ENCODE results near the gene GAPDH.

GAPDH gene

DNA sequence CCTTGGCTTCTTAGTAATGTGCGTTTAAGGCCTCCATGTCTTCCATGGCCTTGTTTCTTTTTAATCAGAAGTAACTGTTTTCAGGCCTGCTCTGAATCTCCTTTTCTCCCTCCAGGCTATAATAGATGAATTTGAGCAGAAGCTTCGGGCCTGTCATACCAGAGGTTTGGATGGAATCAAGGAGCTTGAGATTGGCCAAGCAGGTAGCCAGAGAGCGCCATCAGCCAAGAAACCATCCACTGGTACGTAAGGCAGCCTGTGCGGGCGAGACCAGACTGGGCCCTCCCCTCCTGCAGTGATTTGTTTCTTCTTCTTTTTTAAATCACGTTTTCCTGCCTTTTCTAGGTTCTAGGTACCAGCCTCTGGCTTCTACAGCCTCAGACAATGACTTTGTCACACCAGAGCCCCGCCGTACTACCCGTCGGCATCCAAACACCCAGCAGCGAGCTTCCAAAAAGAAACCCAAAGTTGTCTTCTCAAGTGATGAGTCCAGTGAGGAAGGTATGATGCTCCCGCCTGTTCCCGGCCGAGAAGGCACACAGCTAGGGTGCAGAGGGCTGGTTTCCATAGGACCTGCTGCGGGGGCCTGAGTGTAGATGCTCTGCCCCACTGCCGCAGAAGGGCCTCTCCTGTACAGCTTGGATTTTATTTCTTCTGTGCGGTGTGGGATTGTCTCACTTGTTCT is 3.6 kb upstream of the GAPDH start:
- DNase-seq = no peak

- DNase-seq = peak; percentile 86
Measured at GRCh38 chr12:6532051-6532926, 2.0 kb upstream of the GAPDH start.

DNA sequence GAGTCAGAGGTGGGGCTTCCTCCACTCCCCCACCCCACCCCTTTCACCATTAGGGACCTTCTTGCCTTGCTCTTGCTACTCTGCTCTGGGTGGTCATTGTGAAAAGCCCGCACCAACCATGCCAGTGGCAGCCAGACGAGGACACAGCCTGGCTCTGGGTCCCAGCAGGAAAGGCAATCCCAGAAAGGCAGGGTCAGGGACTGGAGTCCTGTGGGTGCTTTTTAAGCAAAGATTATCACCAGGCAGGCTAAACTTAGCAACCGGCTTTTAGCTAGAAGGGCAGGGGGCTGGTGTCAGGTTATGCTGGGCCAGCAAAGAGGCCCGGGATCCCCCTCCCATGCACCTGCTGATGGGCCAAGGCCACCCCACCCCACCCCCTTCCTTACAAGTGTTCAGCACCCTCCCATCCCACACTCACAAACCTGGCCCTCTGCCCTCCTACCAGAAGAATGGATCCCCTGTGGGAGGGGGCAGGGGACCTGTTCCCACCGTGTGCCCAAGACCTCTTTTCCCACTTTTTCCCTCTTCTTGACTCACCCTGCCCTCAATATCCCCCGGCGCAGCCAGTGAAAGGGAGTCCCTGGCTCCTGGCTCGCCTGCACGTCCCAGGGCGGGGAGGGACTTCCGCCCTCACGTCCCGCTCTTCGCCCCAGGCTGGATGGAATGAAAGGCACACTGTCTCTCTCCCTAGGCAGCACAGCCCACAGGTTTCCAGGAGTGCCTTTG is 1.2 kb upstream of the GAPDH start:
- peak; percentile 76 for DNase-seq

- no peak for DNase-seq
Measured at GRCh38 chr12:6533653-6533922, 729 bp upstream of the GAPDH start.

DNA sequence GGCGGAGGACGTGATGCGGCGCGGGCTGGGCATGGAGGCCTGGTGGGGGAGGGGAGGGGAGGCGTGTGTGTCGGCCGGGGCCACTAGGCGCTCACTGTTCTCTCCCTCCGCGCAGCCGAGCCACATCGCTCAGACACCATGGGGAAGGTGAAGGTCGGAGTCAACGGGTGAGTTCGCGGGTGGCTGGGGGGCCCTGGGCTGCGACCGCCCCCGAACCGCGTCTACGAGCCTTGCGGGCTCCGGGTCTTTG is 303 bp downstream of the GAPDH start:
- no peak for DNase-seq

DNA sequence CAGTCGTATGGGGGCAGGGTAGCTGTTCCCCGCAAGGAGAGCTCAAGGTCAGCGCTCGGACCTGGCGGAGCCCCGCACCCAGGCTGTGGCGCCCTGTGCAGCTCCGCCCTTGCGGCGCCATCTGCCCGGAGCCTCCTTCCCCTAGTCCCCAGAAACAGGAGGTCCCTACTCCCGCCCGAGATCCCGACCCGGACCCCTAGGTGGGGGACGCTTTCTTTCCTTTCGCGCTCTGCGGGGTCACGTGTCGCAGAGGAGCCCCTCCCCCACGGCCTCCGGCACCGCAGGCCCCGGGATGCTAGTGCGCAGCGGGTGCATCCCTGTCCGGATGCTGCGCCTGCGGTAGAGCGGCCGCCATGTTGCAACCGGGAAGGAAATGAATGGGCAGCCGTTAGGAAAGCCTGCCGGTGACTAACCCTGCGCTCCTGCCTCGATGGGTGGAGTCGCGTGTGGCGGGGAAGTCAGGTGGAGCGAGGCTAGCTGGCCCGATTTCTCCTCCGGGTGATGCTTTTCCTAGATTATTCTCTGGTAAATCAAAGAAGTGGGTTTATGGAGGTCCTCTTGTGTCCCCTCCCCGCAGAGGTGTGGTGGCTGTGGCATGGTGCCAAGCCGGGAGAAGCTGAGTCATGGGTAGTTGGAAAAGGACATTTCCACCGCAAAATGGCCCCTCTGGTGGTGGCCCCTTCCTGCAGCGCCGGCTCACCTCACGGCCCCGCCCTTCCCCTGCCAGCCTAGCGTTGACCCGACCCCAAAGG is 804 bp downstream of the GAPDH start:
- peak; percentile 78 for DNase-seq

DNA sequence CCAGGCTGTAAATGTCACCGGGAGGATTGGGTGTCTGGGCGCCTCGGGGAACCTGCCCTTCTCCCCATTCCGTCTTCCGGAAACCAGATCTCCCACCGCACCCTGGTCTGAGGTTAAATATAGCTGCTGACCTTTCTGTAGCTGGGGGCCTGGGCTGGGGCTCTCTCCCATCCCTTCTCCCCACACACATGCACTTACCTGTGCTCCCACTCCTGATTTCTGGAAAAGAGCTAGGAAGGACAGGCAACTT is 1.3 kb downstream of the GAPDH start:
- no peak for DNase-seq

GRCh38 chr12:6535960-6536847 is 1.9 kb downstream of the GAPDH start:
- no peak for DNase-seq

- no peak for DNase-seq
Measured at GRCh38 chr12:6536894-6537579, 2.7 kb downstream of the GAPDH start.

- peak; percentile 38 for DNase-seq
Measured at GRCh38 chr12:6537580-6538419, 3.5 kb downstream of the GAPDH start.

GRCh38 chr12:6538420-6539313 is 4.3 kb downstream of the GAPDH start:
- no peak for DNase-seq

DNA sequence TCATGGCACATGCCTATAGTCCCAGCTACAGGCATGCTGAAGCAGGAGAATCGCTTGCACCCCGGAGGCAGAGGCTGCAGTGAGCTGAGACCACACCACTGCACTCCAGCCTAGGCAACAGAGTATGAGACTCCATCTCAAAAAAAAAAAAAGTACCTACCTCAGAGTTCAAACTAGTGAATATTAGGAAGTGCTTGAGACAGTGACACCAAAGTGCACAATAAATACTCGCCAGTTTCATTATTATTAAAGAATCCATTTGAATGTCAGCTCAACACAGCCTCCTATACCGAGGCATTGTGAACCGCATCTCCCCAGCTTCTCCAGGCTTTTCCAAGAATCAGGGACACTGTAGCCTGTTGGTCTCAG is 5.0 kb downstream of the GAPDH start:
- DNase-seq = no peak

- no peak for DNase-seq
Measured at GRCh38 chr12:6539707-6540134, 5.4 kb downstream of the GAPDH start.

DNA sequence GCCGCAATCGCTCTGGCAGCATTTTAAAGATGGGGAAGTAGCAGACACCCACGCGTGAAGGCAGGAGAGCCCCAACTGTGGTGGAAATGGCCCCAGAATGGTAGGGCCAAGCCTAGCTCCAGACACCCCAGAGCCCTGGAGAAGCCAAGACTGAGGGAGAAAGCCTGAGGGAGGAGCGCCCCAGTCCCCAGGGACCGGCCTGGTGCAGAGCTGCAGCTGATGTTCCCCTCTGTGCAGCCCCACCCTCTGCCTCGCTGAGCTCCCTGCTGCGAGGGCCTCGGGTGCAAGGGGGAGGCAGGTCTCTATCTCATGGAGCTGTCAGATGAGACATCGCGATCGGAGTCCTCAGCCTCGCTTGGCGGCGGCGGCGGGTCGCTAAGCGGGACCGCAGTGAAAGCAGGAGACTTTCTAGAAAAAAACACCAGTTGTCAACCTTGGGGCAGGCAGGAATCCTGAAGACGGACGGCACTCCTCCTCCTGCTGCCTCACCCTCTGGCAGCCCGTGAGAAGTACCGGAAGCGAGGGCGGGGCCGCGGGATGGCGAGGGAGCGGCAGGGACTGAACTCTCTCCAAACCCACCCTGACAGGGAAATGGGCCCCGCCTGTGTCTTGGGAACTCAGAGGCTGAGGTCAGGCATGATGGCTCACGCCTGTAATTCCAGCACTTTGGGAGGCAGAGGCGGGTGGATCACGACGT is 6.0 kb downstream of the GAPDH start:
- DNase-seq = peak; percentile 77

GRCh38 chr12:6541371-6542165 is 7.3 kb downstream of the GAPDH start:
- no peak for DNase-seq

GRCh38 chr12:6542209-6543009 is 8.1 kb downstream of the GAPDH start:
- no peak for DNase-seq

DNA sequence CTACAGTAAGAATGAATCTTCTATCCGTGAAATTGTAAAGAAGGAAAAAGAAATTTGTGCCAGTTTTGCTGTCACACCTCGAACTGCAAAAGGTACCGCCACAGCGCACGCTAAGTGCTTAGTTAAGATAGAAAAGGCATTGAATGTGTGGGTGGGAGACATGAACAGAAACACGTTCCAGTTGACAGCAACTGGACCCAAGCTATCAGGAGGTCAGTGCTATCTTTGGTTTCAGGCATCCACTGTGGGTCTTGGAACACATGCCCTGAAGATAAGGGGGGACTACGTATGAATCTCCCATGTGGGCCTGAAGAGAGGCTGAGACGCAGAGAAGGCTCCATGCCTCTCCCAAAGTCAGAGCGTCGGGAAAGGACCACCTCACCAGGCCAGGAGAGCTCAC is 11.7 kb downstream of the GAPDH start:
- DNase-seq = no peak

DNA sequence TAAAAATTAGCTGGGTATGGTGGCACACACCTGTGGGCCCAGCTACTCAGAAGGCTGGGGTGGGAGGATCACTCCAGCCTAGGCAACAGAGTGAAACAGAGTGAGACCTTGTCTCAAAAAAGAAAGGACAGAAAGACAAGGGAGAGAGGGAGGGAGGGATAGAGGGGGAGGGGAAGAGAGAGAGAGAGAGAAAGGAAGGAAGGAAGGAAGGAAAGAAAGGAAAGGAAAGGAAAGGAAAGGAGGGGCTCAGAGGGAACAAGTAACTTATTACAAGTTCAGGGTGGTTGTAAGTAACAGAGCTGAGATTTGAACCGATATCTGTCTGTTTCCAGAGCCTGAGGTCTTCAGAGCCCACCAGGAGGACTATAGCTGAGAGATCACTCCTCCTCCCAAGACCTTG is 13.2 kb downstream of the GAPDH start:
- DNase-seq = no peak

All from T1000 (cell line).